ENCODE data around the gene EPS8L3.

DNA sequence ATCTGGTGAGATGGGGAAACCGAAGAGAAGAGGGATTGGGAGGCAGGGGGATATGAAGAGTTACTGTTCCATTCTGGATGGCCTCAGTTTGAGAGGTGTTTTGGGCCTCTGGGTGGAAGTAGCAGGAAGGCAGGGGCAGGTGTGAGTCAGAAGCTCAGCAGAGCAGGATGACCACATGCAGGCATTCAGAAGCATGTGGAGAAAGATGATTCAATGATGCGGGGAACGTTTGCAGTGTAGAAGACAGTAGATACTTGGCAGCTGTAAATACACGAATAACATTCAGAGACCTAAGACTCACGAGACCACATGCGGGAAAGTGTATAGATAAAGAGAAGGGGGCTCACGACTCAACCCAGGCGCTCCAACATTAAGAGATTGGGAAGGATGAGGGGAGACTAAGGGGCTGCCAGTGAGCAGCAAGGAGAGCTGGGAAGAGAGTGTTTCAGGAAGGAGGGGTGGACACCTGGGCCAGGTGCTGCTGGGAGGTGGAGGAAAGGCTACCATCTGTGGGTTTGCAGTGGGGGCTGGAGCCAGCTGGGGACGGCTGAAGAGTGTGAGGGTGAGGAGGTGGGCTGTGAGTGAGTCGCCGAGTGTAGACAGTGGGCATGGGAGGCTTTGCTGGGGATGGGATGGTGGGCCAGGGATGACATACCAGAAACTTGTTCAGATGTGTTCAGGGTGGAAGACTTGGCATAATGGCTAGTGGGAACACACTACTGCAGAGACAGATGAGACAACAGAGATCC, 5.8 kb upstream of the EPS8L3 start:
- TF ChIP-seq, protein P1, sequence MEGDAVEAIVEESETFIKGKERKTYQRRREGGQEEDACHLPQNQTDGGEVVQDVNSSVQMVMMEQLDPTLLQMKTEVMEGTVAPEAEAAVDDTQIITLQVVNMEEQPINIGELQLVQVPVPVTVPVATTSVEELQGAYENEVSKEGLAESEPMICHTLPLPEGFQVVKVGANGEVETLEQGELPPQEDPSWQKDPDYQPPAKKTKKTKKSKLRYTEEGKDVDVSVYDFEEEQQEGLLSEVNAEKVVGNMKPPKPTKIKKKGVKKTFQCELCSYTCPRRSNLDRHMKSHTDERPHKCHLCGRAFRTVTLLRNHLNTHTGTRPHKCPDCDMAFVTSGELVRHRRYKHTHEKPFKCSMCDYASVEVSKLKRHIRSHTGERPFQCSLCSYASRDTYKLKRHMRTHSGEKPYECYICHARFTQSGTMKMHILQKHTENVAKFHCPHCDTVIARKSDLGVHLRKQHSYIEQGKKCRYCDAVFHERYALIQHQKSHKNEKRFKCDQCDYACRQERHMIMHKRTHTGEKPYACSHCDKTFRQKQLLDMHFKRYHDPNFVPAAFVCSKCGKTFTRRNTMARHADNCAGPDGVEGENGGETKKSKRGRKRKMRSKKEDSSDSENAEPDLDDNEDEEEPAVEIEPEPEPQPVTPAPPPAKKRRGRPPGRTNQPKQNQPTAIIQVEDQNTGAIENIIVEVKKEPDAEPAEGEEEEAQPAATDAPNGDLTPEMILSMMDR (IDR thresholded peaks at IDR 0.05), result no peak
- TF ChIP-seq SIN3A (IDR thresholded peaks at IDR 0.05; ENCODE audit: borderline replicate concordance, insufficient read depth, low read depth, low read length) (no peak), POLR2AphosphoS5 (IDR thresholded peaks at IDR 0.05; ENCODE audit: low read depth, low read length) (no peak)
